ENCODE results near the gene EPB42.

The EPB42 gene

DNA sequence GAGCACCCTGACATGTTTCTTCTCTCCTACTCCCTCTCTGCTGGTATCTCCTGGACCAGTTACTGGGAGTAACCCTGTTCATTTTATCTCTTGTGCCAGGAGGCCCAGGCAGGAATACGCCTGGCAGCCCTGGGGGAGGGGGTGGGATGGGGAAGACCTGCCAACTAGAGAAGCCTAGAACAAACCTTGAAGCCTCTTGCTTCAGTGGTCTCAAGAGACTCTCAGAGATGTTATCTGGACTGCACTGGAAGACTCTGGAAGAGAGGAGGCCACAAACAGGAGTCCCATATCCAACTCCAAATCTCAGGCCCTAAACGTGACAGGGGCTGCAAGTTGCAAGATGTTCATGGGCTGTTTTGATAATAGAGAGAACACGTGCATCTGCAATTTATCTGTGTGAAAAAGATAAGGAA is at the start of gene EPB42:
EPB42 (minus strand) TSS at position 28 of the 413 bp plus-strand sequence. CDS start 193 bp downstream, outside the sequence.
- DNase-seq (ENCODE audit: low spot score) = no peak

- no peak for DNase-seq (ENCODE audit: low spot score)
These were observed 49.4 kb upstream of the EPB42 start for GRCh38 chr15:43270113-43270665.

- no peak for DNase-seq (ENCODE audit: low spot score)
These were observed 47.6 kb upstream of the EPB42 start for GRCh38 chr15:43268111-43269105.

- DNase-seq (ENCODE audit: low spot score) = no peak
These were observed 46.6 kb upstream of the EPB42 start for GRCh38 chr15:43267439-43267838.

DNA sequence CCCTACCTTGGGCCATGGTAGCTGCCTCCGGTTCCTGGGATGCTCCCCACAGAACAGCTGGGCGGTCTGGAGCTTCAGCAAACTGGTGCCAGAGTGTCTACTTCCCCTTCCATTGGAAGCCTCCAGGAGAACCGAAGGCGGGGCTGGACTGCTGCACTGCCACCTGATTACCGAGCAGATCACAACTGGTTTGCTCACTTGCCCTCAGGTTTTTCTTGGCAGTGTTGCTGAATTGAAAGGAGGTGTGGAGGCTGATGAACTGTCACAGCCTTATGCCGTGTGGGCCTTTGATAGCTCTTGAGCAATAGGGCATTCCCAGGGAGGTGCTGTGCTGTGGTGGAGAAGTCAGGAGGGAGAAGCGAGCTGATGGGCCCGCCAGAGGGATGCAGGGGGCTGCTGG is 46.0 kb upstream of the EPB42 start, which contains the start of gene TGM5:
TGM5 (minus strand) TSS at position 95 of the 400 bp plus-strand sequence; CDS start at position 16, 79 bp downstream.
- no peak for DNase-seq (ENCODE audit: low spot score)

DNA sequence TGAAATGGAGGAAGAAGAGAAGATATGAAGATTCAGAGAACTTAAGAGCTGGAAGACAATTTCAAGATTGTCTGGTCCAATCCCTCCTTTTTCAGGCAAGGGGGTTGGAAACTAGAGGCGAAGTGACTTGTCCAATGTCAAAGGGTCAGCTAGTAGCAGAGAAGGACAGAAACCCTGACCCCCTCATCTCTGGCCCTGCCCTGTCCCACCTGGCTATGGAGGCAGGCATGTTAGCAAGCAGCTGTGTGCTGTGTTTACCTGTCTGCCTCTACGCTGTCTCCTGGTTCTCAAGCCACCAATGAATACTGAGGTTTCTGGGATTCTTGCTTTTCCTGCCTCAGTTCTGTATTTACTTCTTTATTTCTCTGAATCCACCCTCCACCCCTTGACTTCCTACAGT is 45.6 kb upstream of the EPB42 start:
- no peak for DNase-seq (ENCODE audit: low spot score)

DNA sequence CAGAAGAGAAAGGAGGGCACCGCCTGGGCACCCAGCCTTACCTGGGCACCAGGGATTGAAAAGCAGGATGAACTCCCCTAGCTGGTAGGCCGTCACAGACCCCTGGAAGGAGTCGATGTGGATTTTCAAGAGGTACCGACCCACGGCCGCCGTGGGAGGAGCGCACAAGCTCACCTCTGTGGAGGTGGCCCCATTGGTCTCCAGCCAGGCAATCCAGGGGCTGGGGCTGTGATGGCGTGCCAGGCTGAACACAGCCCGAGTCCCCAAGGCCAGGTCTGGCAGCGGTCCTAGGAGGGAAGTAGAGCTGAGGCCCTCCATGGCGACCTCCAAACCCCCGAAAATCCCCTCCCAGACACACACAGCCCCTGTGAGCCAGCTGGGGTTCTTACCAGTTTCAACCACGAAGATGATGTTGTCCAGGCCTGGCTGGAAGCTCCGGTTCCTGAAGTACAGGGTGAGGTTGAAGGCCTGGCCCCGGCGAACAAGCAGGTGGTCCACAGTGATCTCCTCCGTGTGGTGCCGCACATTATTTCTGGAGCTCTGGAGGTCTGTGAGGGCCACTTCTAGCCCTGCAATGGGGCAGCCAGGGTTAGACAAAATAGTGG is 39.3 kb upstream of the EPB42 start:
- DNase-seq (ENCODE audit: low spot score) = no peak

DNA sequence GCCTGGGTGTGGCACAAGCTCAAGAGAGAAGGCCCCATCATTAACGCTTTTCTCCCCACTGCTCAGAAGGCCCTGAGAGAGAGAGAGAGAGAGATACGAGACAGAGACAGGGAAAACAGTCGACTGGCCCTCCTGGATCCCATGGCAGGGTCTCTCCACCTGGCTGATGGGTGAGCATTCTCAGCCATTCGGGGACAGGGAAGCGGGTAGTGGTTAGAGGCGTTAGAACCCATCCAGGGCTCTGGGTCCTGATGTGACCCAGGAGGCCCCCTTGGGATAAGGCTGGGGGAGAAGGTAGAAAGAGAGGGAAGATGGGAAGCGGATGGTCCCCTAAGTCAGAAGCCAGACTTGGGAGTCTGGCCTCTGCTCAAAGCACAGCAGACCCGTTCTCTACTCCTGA is 38.0 kb upstream of the EPB42 start:
- DNase-seq (ENCODE audit: low spot score) = no peak

GRCh38 chr15:43256341-43256740 is 35.5 kb upstream of the EPB42 start:
- DNase-seq (ENCODE audit: low spot score) = no peak

DNA sequence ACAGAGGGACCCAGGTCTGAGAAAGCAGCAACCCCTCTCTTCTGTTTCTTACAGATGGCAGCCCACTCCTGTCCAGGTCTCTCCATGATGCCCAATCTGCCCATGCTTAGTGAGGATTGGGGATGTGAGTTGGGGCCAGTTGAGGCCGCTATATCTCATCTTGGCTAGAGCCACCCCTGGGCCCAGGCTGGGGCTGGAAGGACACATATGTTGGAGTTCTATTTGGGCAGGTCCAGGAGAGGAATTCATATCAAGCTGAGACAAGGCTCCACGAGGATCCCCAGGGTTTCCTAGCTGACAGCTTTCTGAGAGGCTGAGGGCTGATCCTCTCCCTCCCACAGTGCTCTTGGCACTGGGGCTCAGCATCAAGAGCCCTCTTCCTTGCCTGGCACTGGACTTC is 34.6 kb upstream of the EPB42 start:
- DNase-seq (ENCODE audit: low spot score) = no peak

DNA sequence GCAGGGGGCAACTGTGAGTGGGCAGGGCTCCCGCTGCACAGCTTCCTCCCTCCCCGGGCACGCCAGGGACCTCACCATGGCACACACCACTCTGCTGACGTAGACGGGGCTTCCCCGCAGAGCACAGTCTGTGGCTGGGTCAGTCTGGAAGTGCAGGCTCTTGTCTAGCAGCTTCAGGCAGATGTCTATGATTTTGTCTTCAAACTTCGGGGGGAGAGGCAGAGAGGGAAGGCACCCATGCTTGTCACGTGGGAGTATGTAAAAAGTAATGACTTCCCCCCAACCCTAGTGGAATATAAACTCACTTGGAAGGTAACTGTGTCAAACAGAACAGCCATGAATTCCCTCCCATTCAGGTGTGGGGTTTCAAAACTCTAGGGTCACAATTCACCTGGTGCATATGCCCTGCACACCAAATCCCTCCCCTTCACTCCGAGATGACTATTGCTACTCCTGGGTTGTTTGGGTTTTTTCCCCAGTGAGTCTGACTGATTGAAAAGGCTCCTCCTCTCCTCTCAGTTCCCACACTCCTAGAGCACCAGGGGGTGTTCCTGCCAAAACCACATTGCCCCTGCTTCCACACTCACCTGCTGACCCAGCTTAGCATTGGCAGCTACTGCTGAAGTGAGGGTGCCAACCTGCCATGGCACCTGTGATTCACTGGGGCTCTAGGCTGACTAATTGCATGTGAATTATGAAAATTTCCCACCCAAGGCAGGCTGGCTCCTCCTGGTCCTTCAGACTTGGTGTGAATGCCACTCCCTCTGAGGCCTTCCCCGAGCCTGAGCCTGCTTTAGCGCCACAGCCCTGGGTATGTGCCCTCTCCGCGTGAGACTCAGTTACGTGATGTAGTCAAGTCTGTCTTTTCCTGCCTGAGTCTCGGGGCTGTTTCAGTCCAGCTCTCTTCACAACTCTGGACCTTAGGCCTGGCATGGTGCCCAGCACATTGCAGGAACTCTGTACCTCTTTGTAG is 32.9 kb upstream of the EPB42 start:
- DNase-seq (ENCODE audit: low spot score) = no peak

- no peak for DNase-seq (ENCODE audit: low spot score)
These were observed 31.0 kb upstream of the EPB42 start for GRCh38 chr15:43251871-43252250.

DNA sequence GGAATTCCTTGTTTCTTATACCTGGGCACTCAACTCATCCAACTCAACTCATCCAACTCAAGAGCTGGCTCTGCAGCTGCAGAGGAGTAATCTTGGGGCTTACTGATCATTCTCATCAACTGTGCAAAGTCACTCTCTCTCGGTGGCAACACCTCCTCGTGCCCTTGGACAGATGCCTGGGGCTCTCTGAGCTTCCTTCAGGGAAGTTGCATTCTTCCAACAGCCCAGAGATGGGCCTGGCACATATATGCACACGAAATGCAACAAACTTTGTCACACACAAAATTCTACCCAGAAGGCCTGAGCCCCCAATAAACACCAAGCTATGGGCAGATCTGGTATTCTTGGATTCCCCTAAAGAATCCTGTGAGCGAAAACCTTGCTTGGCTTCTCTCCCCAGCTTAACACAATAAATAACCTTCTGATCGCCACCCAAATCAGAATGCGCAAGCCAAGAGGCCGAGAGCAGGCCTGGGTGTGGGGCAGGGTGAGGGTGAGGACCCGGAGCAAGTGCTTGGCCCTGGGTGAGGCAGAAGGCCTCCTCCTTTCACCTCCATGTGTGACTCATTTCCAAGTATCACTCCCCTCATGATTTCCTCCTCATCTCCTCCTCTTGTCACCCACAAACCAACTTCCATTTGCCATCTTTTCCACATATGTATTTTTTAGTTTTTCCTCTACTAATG is 30.5 kb upstream of the EPB42 start:
- DNase-seq (ENCODE audit: low spot score) = no peak

- DNase-seq (ENCODE audit: low spot score) = no peak
These were observed 30.0 kb upstream of the EPB42 start for GRCh38 chr15:43250785-43251184.

DNA sequence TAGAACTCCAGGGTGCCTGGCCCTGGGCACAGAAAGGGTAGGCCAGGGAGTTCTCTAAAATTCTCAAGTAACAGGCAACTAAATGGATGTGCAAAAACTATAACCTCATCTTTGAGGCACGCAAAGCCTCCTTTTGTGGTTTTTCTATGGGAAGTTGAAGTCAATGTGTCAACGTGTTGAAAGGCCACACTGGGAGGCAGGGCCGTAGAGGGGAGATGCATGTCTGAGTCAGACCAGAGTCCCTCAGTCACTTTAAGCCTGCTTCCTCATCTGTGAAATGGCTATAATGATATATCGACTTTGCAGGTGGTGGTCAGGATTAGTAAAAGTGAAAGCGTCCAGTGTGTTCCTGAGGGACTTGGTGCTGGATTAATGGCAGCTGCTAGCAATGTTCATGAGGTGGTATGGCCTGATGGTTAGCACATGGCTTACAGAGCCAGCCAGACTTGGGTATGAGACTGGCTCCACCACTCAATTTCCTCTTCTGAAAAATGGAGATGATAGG is 28.9 kb upstream of the EPB42 start:
- no peak for DNase-seq (ENCODE audit: low spot score)

DNA sequence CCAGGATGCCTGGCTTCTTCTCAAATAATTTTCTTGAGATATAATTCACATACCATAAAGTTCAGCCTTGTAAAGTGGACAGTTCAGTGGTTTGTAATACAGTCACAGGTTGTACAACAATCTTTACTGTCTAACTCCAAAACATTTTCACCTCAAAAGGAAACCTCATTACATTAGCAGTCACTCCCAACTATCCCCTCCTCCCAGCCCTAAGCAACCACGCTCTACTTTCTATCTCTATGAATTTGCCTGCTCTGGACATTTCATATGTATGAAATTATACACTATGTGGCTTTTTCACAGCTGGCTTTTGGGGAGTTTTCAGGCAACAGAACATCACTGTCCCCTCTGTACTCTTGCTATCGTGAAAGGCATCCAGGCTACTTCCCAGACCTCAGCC is 28.4 kb upstream of the EPB42 start:
- DNase-seq (ENCODE audit: low spot score) = no peak

DNA sequence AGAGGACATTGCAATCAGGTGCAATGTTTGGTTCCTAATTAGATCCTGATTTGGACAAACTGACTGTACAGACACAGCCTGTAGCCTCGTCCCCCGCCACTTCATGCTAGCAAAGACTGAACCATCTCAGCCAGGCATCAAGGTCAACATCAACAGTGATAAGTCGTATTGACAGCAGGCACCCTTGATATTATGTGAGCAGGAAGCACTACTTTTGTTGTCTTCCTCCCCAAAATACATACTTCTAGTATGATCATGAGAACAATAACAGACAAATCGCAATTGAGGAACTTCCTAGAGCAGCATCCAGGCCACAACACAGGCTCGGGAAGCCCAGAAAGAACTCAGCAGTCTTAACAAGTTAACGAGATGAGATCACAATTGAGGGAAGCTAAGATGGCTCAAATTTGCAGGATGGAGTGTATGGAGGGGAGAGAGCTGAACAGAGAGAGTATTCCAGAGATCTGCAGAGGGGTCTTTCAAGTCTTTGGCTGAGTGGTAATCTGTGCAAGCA is 25.5 kb upstream of the EPB42 start:
- no peak for DNase-seq (ENCODE audit: low spot score)

DNA sequence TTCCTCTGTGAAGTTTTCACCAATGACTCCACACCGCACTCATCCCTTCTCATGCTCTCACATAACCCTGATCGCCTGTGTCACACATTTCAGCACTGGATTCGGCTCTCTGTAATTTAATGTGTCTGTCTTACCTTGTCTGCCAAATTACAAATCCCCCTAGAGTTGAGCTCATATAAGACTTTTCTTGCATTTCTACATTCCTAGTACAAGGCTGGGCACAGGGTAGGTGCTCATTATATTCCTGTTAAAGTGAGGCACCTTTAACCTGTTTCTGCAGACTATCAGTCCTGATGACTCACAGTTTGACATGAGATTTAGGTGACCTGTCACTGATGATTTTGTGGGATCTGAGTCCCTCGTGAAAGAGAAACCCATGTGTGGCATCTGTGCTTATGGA is 23.3 kb upstream of the EPB42 start:
- DNase-seq (ENCODE audit: low spot score) = no peak

DNA sequence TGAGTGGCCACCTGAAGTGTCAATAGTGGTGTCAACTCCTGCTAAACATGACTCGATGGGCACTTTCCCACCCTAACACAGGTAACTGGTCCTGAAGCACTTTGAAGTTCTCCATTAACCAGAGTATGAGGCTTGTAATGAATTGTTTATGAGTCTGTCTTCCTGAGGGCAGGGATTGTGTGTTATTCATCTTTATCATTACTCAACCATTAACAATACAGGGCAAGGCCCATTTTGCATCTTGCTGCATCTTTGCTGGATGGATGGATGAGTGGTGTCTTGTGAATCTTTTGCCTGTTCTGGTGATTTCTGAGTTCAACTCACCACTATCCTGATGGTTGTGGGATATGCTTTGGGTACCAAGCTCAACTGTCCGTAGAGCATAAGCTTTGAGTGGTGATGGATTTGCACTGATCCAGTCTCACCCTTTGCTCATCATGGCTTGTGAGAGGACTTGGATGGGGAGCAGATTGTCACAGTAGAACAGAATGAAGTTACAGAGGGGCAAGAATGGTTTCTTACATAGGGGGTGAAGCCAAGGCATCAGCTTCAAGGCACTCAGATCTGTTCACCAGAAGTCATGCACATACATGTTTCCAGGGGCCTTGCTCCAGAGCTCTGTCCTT is 22.3 kb upstream of the EPB42 start:
- no peak for DNase-seq (ENCODE audit: low spot score)

- DNase-seq (ENCODE audit: low spot score) = no peak
These were observed 21.8 kb upstream of the EPB42 start for GRCh38 chr15:43242616-43243015.

Data from D341Med (cell line).